NK-92 (cell line): ENCODE results near the gene FNBP1.

Experiments used
- DNase-seq: peaks from one replicate; lab custom pipeline; 2025; ENCODE audit not compliant: unreplicated experiment; lab: John Stamatoyannopoulos, UW

FNBP1 gene

GRCh38 chr9:130045725-130046450 lies 2.9 kb upstream of the FNBP1 start:
- DNase-seq = no peak

- no peak for DNase-seq
Measured at GRCh38 chr9:130043654-130044623, 950 bp upstream of the FNBP1 start.

- DNase-seq = no peak
Measured at GRCh38 chr9:130042406-130042884, 544 bp downstream of the FNBP1 start.

DNA sequence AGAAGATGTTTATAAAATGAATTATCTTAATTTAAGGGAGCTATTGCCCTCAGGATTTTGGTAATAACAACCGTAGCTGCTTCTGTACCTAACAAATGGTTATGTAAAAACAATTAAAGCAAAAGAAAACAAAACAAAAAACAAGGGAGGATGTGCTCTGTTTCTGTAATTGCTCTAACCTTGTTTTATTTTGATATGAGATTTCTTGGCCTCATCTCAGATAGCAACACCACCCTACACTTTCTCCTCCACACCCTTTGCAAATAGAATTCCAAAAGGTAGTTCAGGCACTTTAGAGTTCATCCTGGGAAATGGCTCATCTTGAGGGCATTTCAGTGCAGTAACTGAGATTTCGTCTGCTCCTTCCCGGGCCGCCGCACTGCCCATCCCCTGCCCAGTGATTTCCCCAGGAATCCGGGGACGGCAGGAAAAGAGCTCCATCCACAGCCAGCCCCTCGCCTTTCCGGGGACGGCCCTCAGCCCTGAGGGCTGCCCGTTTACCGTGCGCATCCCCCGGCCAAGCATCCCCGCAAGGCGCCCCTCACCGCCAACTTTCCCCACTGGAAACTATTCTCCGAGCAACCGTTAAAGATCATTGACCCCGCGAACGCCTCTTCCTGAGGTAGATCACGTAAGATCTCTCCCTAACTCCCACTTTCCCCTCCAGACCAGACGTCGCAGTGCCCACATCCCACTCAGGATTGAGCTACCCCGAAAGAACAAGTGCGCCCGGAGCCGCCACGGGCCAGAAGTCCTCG lies 1.2 kb downstream of the FNBP1 start:
- no peak for DNase-seq

- no peak for DNase-seq
Measured at GRCh38 chr9:130040984-130041647, 1.9 kb downstream of the FNBP1 start.

DNA sequence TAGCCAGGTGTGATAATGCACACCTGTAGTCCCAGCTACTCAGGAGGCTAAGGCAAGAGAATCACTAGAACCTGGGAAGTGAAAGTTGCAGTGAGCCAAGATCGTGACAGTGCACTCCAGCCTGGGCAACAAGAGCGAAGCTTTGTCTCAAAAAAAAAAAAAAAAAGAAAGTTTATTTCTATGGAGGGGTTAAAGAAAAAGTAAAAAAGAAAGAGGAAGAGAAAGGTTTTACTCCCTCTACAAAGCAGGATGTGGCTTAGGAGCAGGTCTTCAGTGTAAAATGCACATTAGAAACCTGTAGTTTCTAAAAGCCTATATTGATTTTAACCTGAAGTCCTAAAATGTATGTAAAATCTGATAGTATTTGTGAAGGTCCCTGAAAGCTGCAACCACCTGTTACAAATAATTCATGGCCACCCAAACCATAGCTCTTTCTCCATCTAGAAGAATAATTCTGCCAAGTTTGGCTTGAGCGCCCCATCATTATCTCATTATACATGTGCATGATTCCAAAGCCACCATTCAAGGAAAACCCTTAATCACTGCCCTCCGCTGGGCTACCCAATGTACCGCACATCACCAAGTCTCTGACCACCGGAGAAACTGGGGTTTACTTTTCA lies 3.4 kb downstream of the FNBP1 start:
- DNase-seq = no peak

- DNase-seq = no peak
Measured at GRCh38 chr9:130036099-130036498, 6.9 kb downstream of the FNBP1 start.

GRCh38 chr9:130034570-130034969 lies 8.4 kb downstream of the FNBP1 start:
- no peak for DNase-seq

DNA sequence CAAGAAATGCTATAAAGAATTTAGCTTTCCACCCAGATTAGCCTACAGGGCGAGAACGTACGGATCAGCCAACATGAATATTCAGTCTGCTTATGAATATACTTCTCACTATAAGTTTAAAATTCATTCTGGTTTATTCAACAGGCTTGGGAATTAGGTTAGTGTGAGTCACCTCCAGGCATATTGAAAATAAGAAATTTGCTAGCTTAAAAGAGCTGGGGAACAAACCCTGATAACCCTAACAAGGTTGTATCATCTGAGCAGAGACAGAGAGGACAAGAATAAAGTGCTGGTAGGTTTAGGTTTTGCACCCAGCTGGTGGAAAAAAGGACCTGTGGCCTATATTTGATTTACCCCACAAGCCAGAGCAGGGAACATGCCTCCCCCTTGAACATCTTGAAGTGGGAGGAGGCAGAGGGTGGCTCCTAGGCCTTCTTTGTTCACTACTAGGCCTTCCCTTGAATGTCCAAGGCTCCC lies 12.3 kb downstream of the FNBP1 start:
- no peak for DNase-seq

DNA sequence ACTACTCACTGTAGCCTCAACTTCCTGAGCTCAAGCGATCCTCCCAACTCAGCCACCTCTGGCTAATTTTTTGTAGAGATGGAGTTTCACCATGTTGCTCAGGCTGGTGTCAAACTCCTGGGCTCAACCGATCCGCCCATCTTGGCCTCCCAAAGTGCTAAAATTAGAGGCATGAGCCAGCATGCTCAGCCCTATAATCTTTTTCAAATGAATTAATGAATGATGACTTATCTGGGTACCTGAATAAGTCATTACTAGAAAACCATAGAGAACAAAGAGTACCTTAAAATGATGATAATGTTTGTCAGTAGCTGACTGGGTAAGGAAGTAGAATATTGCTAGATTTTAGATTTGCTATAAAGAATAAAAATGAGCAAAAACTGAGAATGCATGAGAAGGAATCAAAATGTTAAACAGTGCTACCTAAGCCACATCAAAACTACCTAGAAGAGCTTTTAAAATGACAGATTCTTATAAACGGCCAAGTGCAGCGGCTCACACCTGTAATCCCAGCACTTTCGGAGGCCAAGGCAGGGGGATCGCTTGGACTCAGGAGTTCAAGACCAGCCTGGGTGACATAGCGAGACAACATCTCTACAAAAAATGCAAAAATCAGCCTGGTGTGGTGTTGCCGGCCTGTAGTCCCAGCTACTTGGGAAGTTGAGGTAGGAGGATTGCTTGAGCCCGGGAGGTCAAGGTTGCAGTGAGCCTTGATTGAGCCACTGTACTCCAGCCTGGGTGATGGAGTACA lies 13.6 kb downstream of the FNBP1 start:
- DNase-seq = no peak

GRCh38 chr9:130028493-130029222 lies 14.3 kb downstream of the FNBP1 start:
- no peak for DNase-seq

DNA sequence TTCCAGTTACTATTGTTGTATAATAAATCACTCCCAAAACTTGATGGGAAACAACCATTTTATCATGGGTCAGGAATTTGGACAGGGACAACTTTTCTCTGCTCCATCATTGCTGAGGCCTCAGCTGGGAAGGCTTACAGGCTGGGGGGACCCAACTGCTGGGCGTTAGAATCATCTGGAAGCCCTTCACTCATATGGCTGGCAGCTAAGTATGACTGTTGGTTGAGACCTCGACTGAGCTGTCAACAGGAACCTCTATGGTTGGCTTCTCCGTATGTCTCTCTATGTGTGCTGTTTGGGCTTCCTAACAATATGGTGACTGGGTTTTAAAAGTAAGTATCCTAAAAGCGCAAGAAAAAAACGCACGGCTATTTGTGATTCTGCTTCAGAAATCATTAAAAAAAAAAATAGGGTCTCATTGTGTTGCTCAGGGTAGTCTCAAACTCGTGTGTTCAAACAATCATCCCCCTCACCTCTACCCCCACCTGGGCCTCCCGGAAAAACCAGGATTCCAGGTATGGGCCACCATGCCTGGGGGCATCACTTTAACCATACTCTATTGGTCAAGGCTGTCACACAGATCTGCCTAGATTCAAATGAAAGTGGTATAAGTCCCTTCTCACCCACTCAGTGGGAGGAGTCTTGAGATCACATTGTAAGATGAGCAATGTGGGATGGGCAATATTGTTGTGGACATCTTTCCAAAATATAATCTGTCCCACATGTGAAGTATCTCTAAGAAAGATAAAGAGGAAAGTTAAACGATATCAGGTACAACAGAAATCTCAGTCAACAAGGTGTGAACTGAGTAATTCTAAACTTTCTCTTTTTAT lies 15.2 kb downstream of the FNBP1 start:
- no peak for DNase-seq

GRCh38 chr9:130026583-130027340 lies 16.2 kb downstream of the FNBP1 start:
- no peak for DNase-seq

- DNase-seq = no peak
Measured at GRCh38 chr9:130024597-130024994, 18.4 kb downstream of the FNBP1 start.

- DNase-seq = no peak
Measured at GRCh38 chr9:130023994-130024596, 18.9 kb downstream of the FNBP1 start.

DNA sequence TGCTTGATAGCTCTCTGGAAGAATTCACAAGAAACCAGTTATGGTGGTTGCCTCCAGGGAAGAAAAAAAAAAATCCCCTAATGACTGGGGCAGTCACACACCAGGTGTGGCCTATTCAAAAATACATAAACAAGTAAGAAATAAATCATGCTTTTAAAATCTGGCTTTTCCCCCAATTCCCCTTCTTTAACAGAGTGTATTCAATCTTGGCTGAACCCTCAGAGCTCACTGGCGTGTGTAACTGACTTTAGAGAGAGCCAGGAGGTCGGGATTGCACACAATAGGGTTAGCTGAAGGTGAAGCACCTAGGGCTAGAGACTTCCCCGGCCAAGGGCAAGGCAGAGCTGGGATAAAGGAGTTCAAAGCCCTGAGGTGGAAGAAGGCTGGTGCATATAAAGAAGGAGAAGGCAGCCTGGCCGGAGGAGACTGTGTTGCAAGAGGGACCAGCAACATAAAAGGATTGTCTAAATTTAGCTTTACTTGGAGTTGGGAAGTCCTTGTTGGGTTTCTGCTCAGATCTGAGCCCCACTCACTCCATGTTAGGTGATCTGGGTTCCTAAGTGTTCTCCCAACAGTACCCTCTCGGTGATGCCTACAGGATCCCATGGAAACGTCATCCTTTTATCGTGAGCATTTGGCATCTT lies 19.7 kb downstream of the FNBP1 start:
- DNase-seq = no peak
